Erythroblast (primary cell): Measurements from ENCODE around the gene PCBP4.

Experiments used
- GATA1 ChIP-seq: IDR thresholded peaks from 2 replicates; pipeline ENCODE4 v1.6.1; 2011; ENCODE audit warnings: low read depth, mild to moderate bottlenecking, control low read depth, low read length, moderate library complexity
- POLR2A ChIP-seq: IDR thresholded peaks from 2 replicates; pipeline ENCODE4 v1.6.1; 2011; ENCODE audit warnings: mild to moderate bottlenecking, low read length

DNA sequence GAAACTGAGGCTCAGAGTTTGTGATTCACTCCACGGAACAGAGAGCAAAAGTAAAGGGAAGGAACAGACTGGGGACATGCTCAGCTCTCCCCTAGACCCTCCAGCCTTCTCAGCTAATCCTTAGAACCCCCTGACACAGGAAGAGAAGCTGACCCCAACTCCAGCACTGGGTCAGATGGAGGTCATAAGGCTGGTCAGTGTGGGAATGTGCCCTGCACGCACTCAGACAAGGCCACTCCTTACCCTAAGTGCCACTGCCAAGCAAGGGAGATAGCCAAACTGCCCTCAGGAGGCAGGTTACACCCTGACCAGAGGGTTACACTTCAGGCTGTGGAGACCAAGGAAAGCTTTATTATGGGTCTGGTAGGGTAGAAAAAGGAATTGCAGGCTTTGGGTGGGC, 27.3 kb upstream of the PCBP4 start:
- no peak for TF ChIP-seq POLR2A
- TF ChIP-seq GATA1, result no peak
